CD14-positive monocyte (primary cell): ENCODE data around the gene SCN4A. TPM values are rescaled to one million over a fixed set of nuclear protein-coding genes. Genes with fewer than 3 reads are reported as not detected.

Source experiments
- DNase-seq, 3 donors: peaks; one replicate each; pipeline ENCODE4 v3.0.0-alpha.2; 2011 to 2022
- H2AFZ ChIP-seq: 2 replicates; pipeline ENCODE4 v1.6.0; 2012; ENCODE audit warnings: mild to moderate bottlenecking, low read depth, low read length, inconsistent platforms; ENCODE audit not compliant: insufficient read depth, poor library complexity, severe bottlenecking
- H3K27ac ChIP-seq, 2 donors: 1 replicate in 1 of 2; 2 replicates in 1 of 2; pipeline ENCODE4 v1.5.1; 2012 to 2013; ENCODE audit warnings: low read length in 2 of 2, control low read depth in 1 of 2, inconsistent platforms in 1 of 2, low read depth in 1 of 2, mild to moderate bottlenecking in 1 of 2
- H3K27me3 ChIP-seq, 2 donors: one replicate each; pipeline versions ENCODE4 v1.6.0 to v1.6.1; 2011 to 2013; ENCODE audit warnings: low read length in 2 of 2; ENCODE audit not compliant: control insufficient read depth in 2 of 2, insufficient read depth in 2 of 2
- H3K36me3 ChIP-seq, 2 donors: replicated peaks in 1 of 2; 1 replicate in 1 of 2; 2 replicates in 1 of 2; pipeline versions ENCODE4 v1.5.1 to v1.6.1; 2012 to 2013; ENCODE audit warnings: low read length in 2 of 2, control low read depth in 1 of 2, inconsistent platforms in 1 of 2, mild to moderate bottlenecking in 1 of 2; ENCODE audit not compliant: insufficient read depth in 2 of 2, control insufficient read depth in 1 of 2
- H3K4me1 ChIP-seq, 2 donors: 1 replicate in 1 of 2; 2 replicates in 1 of 2; pipeline versions ENCODE4 v1.5.1 to v1.6.1; 2012 to 2013; ENCODE audit warnings: low read length in 2 of 2, control low read depth in 1 of 2, inconsistent platforms in 1 of 2, mild to moderate bottlenecking in 1 of 2, moderate library complexity in 1 of 2; ENCODE audit not compliant: insufficient read depth in 2 of 2, control insufficient read depth in 1 of 2
- H3K4me2 ChIP-seq: replicated peaks from 2 replicates; pipeline ENCODE3; 2012; ENCODE audit warnings: low read length, moderate library complexity, mild to moderate bottlenecking; ENCODE audit not compliant: poor library complexity, severe bottlenecking; ENCODE audit errors: extremely low read depth
- H3K4me3 ChIP-seq, 3 experiments: fragments of 200-600 bp in 1 of 3; sonication (generic) in 1 of 3; replicated peaks in 1 of 3; 1 replicate in 2 of 3; 2 replicates in 1 of 3; pipeline ENCODE4 v1.5.1; 2011 to 2013; ENCODE audit warnings: low read length in 3 of 3, mild to moderate bottlenecking in 3 of 3, control low read depth in 2 of 3, low read depth in 2 of 3, inconsistent platforms in 1 of 3, moderate library complexity in 1 of 3
- H3K79me2 ChIP-seq: 2 replicates; pipeline ENCODE4 v1.6.0; 2012; ENCODE audit warnings: mild to moderate bottlenecking, control low read depth, inconsistent platforms, low read length, moderate library complexity; ENCODE audit not compliant: insufficient read depth
- H3K9ac ChIP-seq: 2 replicates; pipeline ENCODE4 v1.6.0; 2017; ENCODE audit warnings: low read length, mild to moderate bottlenecking; ENCODE audit not compliant: insufficient read depth, poor library complexity, severe bottlenecking
- H3K9me3 ChIP-seq, 2 donors: replicated peaks in 1 of 2; 1 replicate in 1 of 2; 2 replicates in 1 of 2; pipeline versions ENCODE4 v1.5.1 to v1.6.1; 2012 to 2013; ENCODE audit warnings: low read length in 2 of 2, control low read depth in 1 of 2; ENCODE audit not compliant: control insufficient read depth in 1 of 2, insufficient read depth in 1 of 2
- H4K20me1 ChIP-seq: 2 replicates; pipeline ENCODE4 v1.6.0; 2012; ENCODE audit warnings: mild to moderate bottlenecking, low read length, control low read depth, moderate library complexity; ENCODE audit not compliant: insufficient read depth
- H3K27ac Mint-ChIP-seq, 7 donors: one replicate each; pipeline ENCODE4 v1.8.0; 2020; ENCODE audit warnings: mild to moderate bottlenecking in 7 of 7, mixed read lengths in 7 of 7, moderate library complexity in 6 of 7, inconsistent platforms in 2 of 7
- H3K27me3 Mint-ChIP-seq, 3 donors: one replicate each; pipeline ENCODE4 v1.8.0; 2021 to 2022; ENCODE audit warnings: low read depth in 3 of 3, mild to moderate bottlenecking in 3 of 3, mixed read lengths in 3 of 3, moderate library complexity in 3 of 3, inconsistent platforms in 1 of 3
- H3K36me3 Mint-ChIP-seq, 2 donors: one replicate each; pipeline ENCODE4 v1.8.0; 2020; ENCODE audit warnings: mixed read lengths in 2 of 2, inconsistent platforms in 1 of 2, mild to moderate bottlenecking in 1 of 2
- H3K4me1 Mint-ChIP-seq: one replicate; pipeline ENCODE4 v1.8.0; 2020; ENCODE audit warnings: mild to moderate bottlenecking, mixed read lengths
- H3K4me3 Mint-ChIP-seq, 2 donors: one replicate each; pipeline ENCODE4 v1.8.0; 2020; ENCODE audit warnings: mild to moderate bottlenecking in 2 of 2, mixed read lengths in 2 of 2, moderate library complexity in 1 of 2
- H3K9me3 Mint-ChIP-seq, 7 donors: one replicate each; pipeline ENCODE4 v1.8.0; 2020 to 2022; ENCODE audit warnings: mixed read lengths in 7 of 7, mild to moderate bottlenecking in 6 of 7, moderate library complexity in 6 of 7, inconsistent platforms in 2 of 7
- WGBS: methylation state at CpG from one replicate; pipeline ENCODE4 v1.1.5; 2013; ENCODE audit warnings: missing lambda C conversion rate; ENCODE audit not compliant: insufficient coverage; 5-methylcytosine and 5-hydroxymethylcytosine counted together
- intact Hi-C, 2 donors: fragments of 100-400 bp; cut with micrococcal nuclease; formaldehyde crosslinking; loops; one replicate each; pipeline versions ENCODE4 v1.15.0 to v1.15.1; 2023
- polyA plus RNA-seq, 3 donors: library from polyadenylated mRNA; depleted of rRNA in 1 of 3; unstranded in 2 of 3; stranded (reverse) in 1 of 3; fragments of 300-500 nt in 2 of 3; fragments of >200 nt in 1 of 3; fragmentation: Illumina TruSeq in 2 of 3; gene quantifications; 1 replicate in 2 of 3; 2 replicates in 1 of 3; pipeline ENCODE4 v1.2.3, GENCODE V29; 2012 to 2021
- TF ChIP-seq, protein P1 (sequence below): fragments of 200-600 bp; IDR thresholded peaks from one replicate; pipeline ENCODE4 v1.8.0; 2022; ENCODE audit warnings: antibody characterized with exemption, mild to moderate bottlenecking

Gene SCN4A
- polyA plus RNA-seq, 3 donors = not detected

DNA sequence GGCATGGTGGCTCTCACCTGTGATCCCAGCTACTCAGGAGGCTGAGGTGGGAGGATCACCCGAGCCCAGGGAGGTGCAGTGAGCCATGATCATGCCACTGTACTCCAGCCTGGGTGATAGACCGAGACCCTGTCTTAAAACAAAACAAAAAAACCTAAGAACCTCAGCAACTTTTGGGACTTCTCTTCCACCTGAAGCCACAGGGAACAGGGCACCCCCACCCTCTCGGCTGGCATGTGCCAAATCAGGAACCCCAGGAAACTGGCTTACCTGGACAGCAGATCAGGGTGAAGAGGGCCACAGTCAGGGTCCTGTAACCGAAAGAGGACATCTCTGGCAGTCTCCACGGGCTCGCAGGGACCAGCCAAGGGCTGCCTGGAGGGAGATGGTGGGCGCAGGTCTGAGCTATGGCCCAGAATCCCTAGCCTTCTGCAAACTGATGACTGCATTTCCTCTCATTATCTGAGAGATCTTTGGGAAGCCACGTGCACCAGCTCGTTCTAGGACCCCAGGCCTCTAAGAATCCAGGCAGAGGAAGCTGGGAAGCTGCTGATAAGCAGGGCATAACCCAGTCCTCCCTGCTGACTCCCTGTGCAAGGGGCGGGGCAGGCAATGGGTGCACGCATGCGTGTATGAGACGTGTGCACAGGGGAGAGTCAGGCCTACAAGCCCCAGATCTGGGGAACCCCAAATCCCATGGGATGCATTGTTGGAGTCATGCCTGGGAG lies 33.8 kb upstream of the SCN4A start:
- Histone ChIP-seq H3K36me3 (peaks cover 36 to 48% of the 10 kb centered on the region in 2 donors), H3K9ac (no peak overlapping the region), H3K4me1 (peaks cover 39 to 53% of the 10 kb centered on the region in 2 donors), H3K79me2 (peaks cover 45% of the 10 kb centered on the region), H3K27me3 (no peaks in the 10 kb centered on the region), H3K4me2 (no peak overlapping the region), H2AFZ (no peak overlapping the region), H3K9me3 (no peaks in the 10 kb centered on the region), H4K20me1 (no peaks in the 10 kb centered on the region), H3K4me3 (no peak overlapping the region), H3K27ac (no peak overlapping the region)
- Mint-ChIP-seq H3K36me3 (peaks cover 49 to 65% of the 10 kb centered on the region in 2 donors), H3K4me1 (peaks cover 54% of the 10 kb centered on the region), H3K27me3 (peaks cover 0 to 2% (median 0%) of the 10 kb centered on the region in 3 donors), H3K4me3 (no peak overlapping the region), H3K27ac (no peak overlapping the region), H3K9me3 (peaks cover 0 to 4% (median 0%) of the 10 kb centered on the region in 7 donors)
- intact Hi-C loops = no loop called here
- TF ChIP-seq, protein P1, sequence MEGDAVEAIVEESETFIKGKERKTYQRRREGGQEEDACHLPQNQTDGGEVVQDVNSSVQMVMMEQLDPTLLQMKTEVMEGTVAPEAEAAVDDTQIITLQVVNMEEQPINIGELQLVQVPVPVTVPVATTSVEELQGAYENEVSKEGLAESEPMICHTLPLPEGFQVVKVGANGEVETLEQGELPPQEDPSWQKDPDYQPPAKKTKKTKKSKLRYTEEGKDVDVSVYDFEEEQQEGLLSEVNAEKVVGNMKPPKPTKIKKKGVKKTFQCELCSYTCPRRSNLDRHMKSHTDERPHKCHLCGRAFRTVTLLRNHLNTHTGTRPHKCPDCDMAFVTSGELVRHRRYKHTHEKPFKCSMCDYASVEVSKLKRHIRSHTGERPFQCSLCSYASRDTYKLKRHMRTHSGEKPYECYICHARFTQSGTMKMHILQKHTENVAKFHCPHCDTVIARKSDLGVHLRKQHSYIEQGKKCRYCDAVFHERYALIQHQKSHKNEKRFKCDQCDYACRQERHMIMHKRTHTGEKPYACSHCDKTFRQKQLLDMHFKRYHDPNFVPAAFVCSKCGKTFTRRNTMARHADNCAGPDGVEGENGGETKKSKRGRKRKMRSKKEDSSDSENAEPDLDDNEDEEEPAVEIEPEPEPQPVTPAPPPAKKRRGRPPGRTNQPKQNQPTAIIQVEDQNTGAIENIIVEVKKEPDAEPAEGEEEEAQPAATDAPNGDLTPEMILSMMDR = no peak
- no peak for DNase-seq
- WGBS = 55% methylated on average over 10 of the region's 13 CpGs

GRCh38 chr17:64005734-64006167 lies 33.0 kb upstream of the SCN4A start:
- Mint-ChIP-seq H3K27me3 (peaks cover 0 to 2% (median 0%) of the 10 kb centered on the region in 3 donors), H3K27ac (peak overlapping the region in 2 of 7 donors; percentile 75 to 78), H3K4me3 (no peak overlapping the region), H3K4me1 (peaks cover 56% of the 10 kb centered on the region), H3K36me3 (peaks cover 46 to 57% of the 10 kb centered on the region in 2 donors), H3K9me3 (peaks cover 0 to 4% (median 0%) of the 10 kb centered on the region in 7 donors)
- Histone ChIP-seq H3K4me2 (no peak overlapping the region), H3K4me3 (no peak overlapping the region), H2AFZ (no peak overlapping the region), H3K79me2 (peaks cover 37% of the 10 kb centered on the region), H4K20me1 (no peaks in the 10 kb centered on the region), H3K9me3 (no peaks in the 10 kb centered on the region), H3K9ac (no peak overlapping the region), H3K27me3 (no peaks in the 10 kb centered on the region), H3K27ac (no peak overlapping the region), H3K36me3 (peaks cover 36 to 48% of the 10 kb centered on the region in 2 donors), H3K4me1 (peaks cover 47 to 57% of the 10 kb centered on the region in 2 donors)
- 52% methylated on average over 6 of the region's 6 CpGs for WGBS
- DNase-seq = no peak
- TF ChIP-seq, protein P1 = no peak
- intact Hi-C loops = no loop called here
